GM18517 (cell line): ENCODE data around the gene NKD1.
"Not testable (repeated sequence)": the region's sequence is repeated elsewhere in the genome, so short reads cannot be mapped to it uniquely, and the experiment has no call there.

Experiments used
- ATAC-seq: cut with Tn5 transposase; IDR thresholded peaks from one replicate; pipeline ENCODE4 v1.9.1; 2021; ENCODE audit warnings: mild to moderate bottlenecking, moderate library complexity; ENCODE audit not compliant: unreplicated experiment

NKD1 gene

GRCh38 chr16:50576403-50577113 lies 28.4 kb downstream of the NKD1 start:
- no peak for ATAC-seq

- ATAC-seq, result no peak
Measured at GRCh38 chr16:50578137-50578536, 29.9 kb downstream of the NKD1 start.

- ATAC-seq, result not testable (repeated sequence)
Measured at GRCh38 chr16:50579373-50579772, 31.2 kb downstream of the NKD1 start.

- ATAC-seq, result no peak
Measured at GRCh38 chr16:50580180-50580798, 32.1 kb downstream of the NKD1 start.

- ATAC-seq, result no peak
Measured at GRCh38 chr16:50581845-50582244, 33.6 kb downstream of the NKD1 start.

GRCh38 chr16:50583211-50583610 lies 35.0 kb downstream of the NKD1 start:
- no peak for ATAC-seq

- no peak for ATAC-seq
Measured at GRCh38 chr16:50584033-50584722, 36.0 kb downstream of the NKD1 start.

- no peak for ATAC-seq
Measured at GRCh38 chr16:50585331-50585776, 37.2 kb downstream of the NKD1 start.

GRCh38 chr16:50587543-50587942 lies 39.3 kb downstream of the NKD1 start:
- no peak for ATAC-seq

- ATAC-seq, result no peak
Measured at GRCh38 chr16:50588276-50588675, 40.1 kb downstream of the NKD1 start.

GRCh38 chr16:50591209-50591608 lies 43.0 kb downstream of the NKD1 start:
- no peak for ATAC-seq

- ATAC-seq, result no peak
Measured at GRCh38 chr16:50591800-50592771, 43.9 kb downstream of the NKD1 start.

- ATAC-seq, result no peak
Measured at GRCh38 chr16:50592996-50593395, 44.8 kb downstream of the NKD1 start.

- no peak for ATAC-seq
Measured at GRCh38 chr16:50593410-50594150, 45.4 kb downstream of the NKD1 start.

GRCh38 chr16:50594308-50595260 lies 46.4 kb downstream of the NKD1 start:
- no peak for ATAC-seq

GRCh38 chr16:50595859-50596258 lies 47.7 kb downstream of the NKD1 start:
- no peak for ATAC-seq

GRCh38 chr16:50596762-50597450 lies 48.7 kb downstream of the NKD1 start:
- ATAC-seq, result no peak

GRCh38 chr16:50597563-50598255 lies 49.5 kb downstream of the NKD1 start:
- ATAC-seq, result no peak
